GM12878 (cell line): ENCODE measurements around the gene CCNJL. TPM values are rescaled to one million over a fixed set of nuclear protein-coding genes. Genes with fewer than 3 reads are reported as not detected.

ENCODE experiments used
- ATAC-seq: fragments of 200-7000 bp; cut with Tn5 transposase; 3 replicates; pipeline ENCODE4 v1.9.1; 2020; ENCODE audit warnings: mild to moderate bottlenecking, moderate library complexity
- Bru-seq: library from RNA; stranded (reverse); fragments of 400-500 nt; gene quantifications from one replicate; lab custom pipeline; 2021; lab: Mats Ljungman, UMichigan
- BruChase-seq, 2 experiments: library from RNA; stranded (reverse); fragments of 400-500 nt; gene quantifications; one replicate each; lab custom pipeline; 2021; lab: Mats Ljungman, UMichigan
- BruUV-seq: library from RNA; stranded (reverse); fragments of 400-500 nt; replicated peaks from 2 replicates; lab custom pipeline; 2021; lab: Mats Ljungman, UMichigan
- CTCF ChIA-PET: fragments of 300-600 bp; sonication (Branson Sonifier 250); formaldehyde crosslinking; extraction: SDS; loops from one replicate; lab custom pipeline; 2021; ENCODE audit warnings: inconsistent platforms; lab: Yijun Ruan, JAX
- POLR2A ChIA-PET: fragments of 350-600 bp; formaldehyde crosslinking; extraction: SDS; loops from one replicate; lab custom pipeline; 2021; ENCODE audit warnings: inconsistent platforms; lab: Charles Lee
- RAD21 ChIA-PET: fragments of 300-600 bp; sonication (Branson Sonifier 250); formaldehyde crosslinking; loops from one replicate; lab custom pipeline; 2023; ENCODE audit warnings: antibody characterized with exemption; ENCODE audit not compliant: unreplicated experiment; lab: Charles Lee
- SMC1A ChIA-PET: fragments of 300-600 bp; sonication (Branson Sonifier 250); formaldehyde crosslinking; loops from one replicate; lab custom pipeline; 2023; ENCODE audit not compliant: unreplicated experiment, uncharacterized antibody; lab: Charles Lee
- DNase-seq: peaks from one replicate; pipeline ENCODE4 v3.0.0-alpha.2; 2011; ENCODE audit warnings: low read depth, low spot score
- FAIRE-seq: peaks from 3 replicates; lab custom pipeline; 2011; peaks lifted over from hg19 to GRCh38; lab: Jason Lieb, UNC
- H2AFZ ChIP-seq: 2 replicates; pipeline ENCODE4 v1.6.0; 2011; ENCODE audit warnings: low read depth, low read length, control low read depth; ENCODE audit not compliant: control insufficient read depth
- H3K27ac ChIP-seq: 2 replicates; pipeline ENCODE4 v1.5.1; 2011; ENCODE audit warnings: control low read depth; ENCODE audit not compliant: control insufficient read depth, insufficient read depth
- H3K27me3 ChIP-seq, 2 experiments: replicated peaks in 1 of 2; 2 replicates each; pipeline versions ENCODE4 v1.6.0 to v1.6.1; 2011; ENCODE audit warnings: low read length in 1 of 2; ENCODE audit not compliant: control insufficient read depth in 2 of 2, insufficient read depth in 2 of 2
- H3K36me3 ChIP-seq, 2 experiments: 2 replicates each; pipeline ENCODE4 v1.5.1; 2011; ENCODE audit warnings: low read length in 1 of 2; ENCODE audit not compliant: control insufficient read depth in 2 of 2, insufficient read depth in 2 of 2
- H3K4me1 ChIP-seq: 2 replicates; pipeline ENCODE4 v1.6.1; 2011; ENCODE audit warnings: mild to moderate bottlenecking, low read length, moderate library complexity, mixed read lengths; ENCODE audit not compliant: control insufficient read depth, insufficient read depth
- H3K4me2 ChIP-seq: 2 replicates; pipeline ENCODE4 v1.6.0; 2011; ENCODE audit warnings: control low read depth; ENCODE audit not compliant: control insufficient read depth, insufficient read depth
- H3K4me3 ChIP-seq: fragments of 200-600 bp; sonication (generic); 2 replicates; pipeline ENCODE4 v1.5.1; 2016
- H3K79me2 ChIP-seq: 2 replicates; pipeline ENCODE4 v1.6.0; 2011; ENCODE audit warnings: low read length; ENCODE audit not compliant: control insufficient read depth, insufficient read depth
- H3K9ac ChIP-seq: 2 replicates; pipeline ENCODE4 v1.8.0; 2011; ENCODE audit warnings: low read length, control low read depth, mixed read lengths; ENCODE audit not compliant: control insufficient read depth, insufficient read depth
- H3K9me3 ChIP-seq: replicated peaks from 3 replicates; pipeline ENCODE4 v1.5.1; 2011; ENCODE audit warnings: mild to moderate bottlenecking, low read length; ENCODE audit not compliant: control insufficient read depth, insufficient read depth
- H4K20me1 ChIP-seq: 2 replicates; pipeline ENCODE4 v1.6.0; 2011; ENCODE audit not compliant: control insufficient read depth, insufficient read depth
- BHLHE40 ChIP-seq, 2 experiments: fragments of 450-650 bp in 1 of 2; IDR thresholded peaks; 2 replicates each; pipeline ENCODE4 v1.6.1; 2011 to 2017; ENCODE audit warnings: low read depth in 2 of 2, borderline replicate concordance in 1 of 2, improper control_type of control experiment in 1 of 2, low read length in 1 of 2, mild to moderate bottlenecking in 1 of 2
- CBFB ChIP-seq: IDR thresholded peaks from 2 replicates; pipeline ENCODE4 v1.6.1; 2016; ENCODE audit warnings: antibody characterized with exemption, low read depth
- DPF2 ChIP-seq: fragments of 450-650 bp; IDR thresholded peaks from 2 replicates; pipeline ENCODE4 v1.6.1; 2017; ENCODE audit warnings: mild to moderate bottlenecking
- HDAC6 ChIP-seq: fragments of 200-600 bp; sonication (generic); IDR thresholded peaks from one replicate; pipeline ENCODE4 v1.8.0; 2017; ENCODE audit warnings: antibody characterized with exemption; ENCODE audit not compliant: unreplicated experiment
- IKZF1 ChIP-seq: fragments of 450-650 bp; conservative IDR thresholded peaks from 2 replicates; pipeline ENCODE4 v1.6.1; 2017; ENCODE audit warnings: antibody characterized with exemption, mild to moderate bottlenecking
- LARP7 ChIP-seq: fragments of 450-650 bp; IDR thresholded peaks from 2 replicates; pipeline ENCODE4 v1.6.1; 2017; ENCODE audit warnings: mild to moderate bottlenecking
- NFXL1 ChIP-seq: fragments of 450-650 bp; IDR thresholded peaks from 2 replicates; pipeline ENCODE4 v1.6.1; 2017; ENCODE audit warnings: antibody characterized with exemption, mild to moderate bottlenecking, borderline replicate concordance
- NR2F1 ChIP-seq: fragments of 450-650 bp; conservative IDR thresholded peaks from 2 replicates; pipeline ENCODE4 v1.6.1; 2017; ENCODE audit warnings: mild to moderate bottlenecking
- SPI1 ChIP-seq: IDR thresholded peaks from 2 replicates; pipeline ENCODE4 v1.6.1; 2011; ENCODE audit warnings: low read depth, mild to moderate bottlenecking, low read length, moderate library complexity, borderline replicate concordance; ENCODE audit not compliant: insufficient read depth
- SUZ12 ChIP-seq: fragments of 200-600 bp; sonication (generic); IDR thresholded peaks from one replicate; pipeline ENCODE4 v1.6.1; 2018; ENCODE audit warnings: antibody characterized with exemption, mild to moderate bottlenecking; ENCODE audit not compliant: unreplicated experiment
- ZSCAN29 ChIP-seq: fragments of 450-650 bp; IDR thresholded peaks from 2 replicates; pipeline ENCODE4 v1.6.1; 2017; ENCODE audit warnings: mild to moderate bottlenecking, moderate library complexity
- WGBS: methylation state at CpG from one replicate; pipeline ENCODE4 v1.1.6; 2016; ENCODE audit warnings: low lambda C conversion rate; ENCODE audit not compliant: insufficient replicate concordance, insufficient coverage; ENCODE audit errors: missing lambda C conversion rate; 5-methylcytosine and 5-hydroxymethylcytosine counted together
- in situ Hi-C: fragments of 300-500 bp; cut with MboI; formaldehyde crosslinking; loops from 9 replicates; pipeline ENCODE4 v1.14.3; 2018; ENCODE audit warnings: mixed read lengths
- intact Hi-C: fragments of 100-400 bp; cut with micrococcal nuclease; formaldehyde crosslinking; loops from one replicate; pipeline ENCODE4 v1.14.2; 2022; ENCODE audit not compliant: unreplicated experiment
- long read RNA-seq, 2 experiments: library from polyadenylated mRNA; unstranded; transcript quantifications; one replicate each; pipeline ENCODE4 v2.0.0, GENCODE V29; 2019 to 2020
- polyA minus RNA-seq, 3 experiments: library from RNA; depleted of rRNA, polyadenylated mRNA; stranded (reverse); fragments of >200 nt; gene quantifications; 2 replicates each; pipeline ENCODE4 v1.2.3, GENCODE V29; 2011
- polyA plus RNA-seq, 11 experiments: library from polyadenylated mRNA; depleted of rRNA in 4 of 11; unstranded in 6 of 11; stranded (reverse) in 5 of 11; fragments of >200 nt; fragmentation: Nextera tagmentation in 4 of 11; fragmentation: Illumina TruSeq in 1 of 11; extraction: Ambion mirVana in 4 of 11; extraction: Trizol in 1 of 11; gene quantifications; 1 replicate in 1 of 11; 2 replicates in 10 of 11; pipeline versions ENCODE4 v1.2.1 to v1.2.3, GENCODE V29; 2011 to 2016; ENCODE audit warnings: inconsistent platforms in 2 of 11, missing spikeins in 2 of 11, low read depth in 1 of 11
- total RNA-seq, 4 experiments: library from RNA; depleted of rRNA in 3 of 4; stranded (reverse); fragments of >200 nt in 3 of 4; fragmentation: Illumina TruSeq in 1 of 4; extraction: Trizol in 1 of 4; gene quantifications; 2 replicates each; pipeline versions ENCODE4 v1.2.1 to v1.2.3, GENCODE V29; 2013 to 2021
- TF ChIP-seq, protein P1 (sequence below), 3 experiments: IDR thresholded peaks in 2 of 3; conservative IDR thresholded peaks in 1 of 3; 2 replicates each; pipeline ENCODE4 v1.5.1; 2011; ENCODE audit warnings: low read depth in 3 of 3, low read length in 3 of 3, mild to moderate bottlenecking in 3 of 3, control low read depth in 2 of 3, moderate library complexity in 2 of 3, inconsistent platforms in 1 of 3, mixed read lengths in 1 of 3; ENCODE audit not compliant: control insufficient read depth in 2 of 3, insufficient read depth in 1 of 3; ENCODE audit errors: extremely low read depth in 1 of 3

CCNJL gene, protein sequence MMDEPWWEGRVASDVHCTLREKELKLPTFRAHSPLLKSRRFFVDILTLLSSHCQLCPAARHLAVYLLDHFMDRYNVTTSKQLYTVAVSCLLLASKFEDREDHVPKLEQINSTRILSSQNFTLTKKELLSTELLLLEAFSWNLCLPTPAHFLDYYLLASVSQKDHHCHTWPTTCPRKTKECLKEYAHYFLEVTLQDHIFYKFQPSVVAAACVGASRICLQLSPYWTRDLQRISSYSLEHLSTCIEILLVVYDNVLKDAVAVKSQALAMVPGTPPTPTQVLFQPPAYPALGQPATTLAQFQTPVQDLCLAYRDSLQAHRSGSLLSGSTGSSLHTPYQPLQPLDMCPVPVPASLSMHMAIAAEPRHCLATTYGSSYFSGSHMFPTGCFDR
- total RNA-seq (2013; cell fraction: nucleolus; rRNA removed) = 0.19 TPM in 1 of 2 replicates, not detected in the other
- not detected in 2 replicates for total RNA-seq (2014; rRNA removed)
- not detected in 2 replicates for total RNA-seq (2014; rRNA removed; fragmentation: Illumina TruSeq; extraction: Trizol)
- total RNA-seq (2021) = 0.08 and 0.10 TPM in 2 replicates
- polyA plus RNA-seq (2011; ENCODE audit: low read depth) = 0.08 TPM
- 0.19 and 0.20 TPM in 2 replicates for polyA plus RNA-seq (2011; rRNA removed)
- 0.22 and 0.47 TPM in 2 replicates for polyA plus RNA-seq (2011; cell fraction: cytosol; rRNA removed)
- 0.29 and 0.49 TPM in 2 replicates for polyA plus RNA-seq (2011; cell fraction: nucleus; rRNA removed)
- polyA plus RNA-seq (2012) = 0.11 TPM in 1 of 2 replicates, not detected in the other
- polyA plus RNA-seq (2014; fragmentation: Illumina TruSeq; extraction: Trizol) = not detected in 2 replicates
- not detected for polyA plus RNA-seq (2014; fragmentation: Nextera tagmentation; extraction: Ambion mirVana)
- not detected in 2 replicates for polyA plus RNA-seq (2014; rRNA removed)
- polyA plus RNA-seq (2016; fragmentation: Nextera tagmentation; extraction: Ambion mirVana) = under 1 TPM in 1 of 2 experiments, not detected in 1; 0.09 TPM
- polyA minus RNA-seq (2011; rRNA and poly(A)+ RNA removed) = 0.29 and 0.41 TPM in 2 replicates
- not detected in 2 replicates for polyA minus RNA-seq (2011; cell fraction: cytosol; rRNA and poly(A)+ RNA removed)
- polyA minus RNA-seq (2011; cell fraction: nucleus; rRNA and poly(A)+ RNA removed) = 0.24 and 0.38 TPM in 2 replicates
- Bru-seq, nascent RNA = percentile 30 among the genes with signal in this experiment
- BruChase-seq, experiment 1, labeled RNA remaining after a 6-hour chase = percentile 20 among the genes with signal in this experiment
- BruChase-seq, experiment 2, labeled RNA remaining after a 2-hour chase = percentile 19 among the genes with signal in this experiment
- long read RNA-seq, experiment 1 = 0 reads
- long read RNA-seq, experiment 2 = 0 reads

- H3K27me3 ChIP-seq = peaks cover 8 to 16% of the 10 kb centered on the region in 2 experiments
- TF ChIP-seq SPI1 (no peak), DPF2 (peak; percentile 51; the same call in 1 of the 2 replicates), HDAC6 (peak; percentile 83), SUZ12 (peak; percentile 62), NR2F1 (0 out of 2 replicates have a peak, but pooled peaks have one; percentile 12), CBFB (no peak), BHLHE40 (IDR thresholded peaks at IDR 0.05; ENCODE audit: borderline replicate concordance in 1 of 2, low read depth in 2 of 2, low read length in 1 of 2) (peak; percentile 18 to 81; a peak in 3 of 4 replicates), LARP7 (0 out of 2 replicates have a peak, but pooled peaks have one; percentile 29), NFXL1 (0 out of 2 replicates have a peak, but pooled peaks have one; percentile 35), IKZF1 (peak; percentile 84), ZSCAN29 (no peak)
- TF ChIP-seq, protein P1, sequence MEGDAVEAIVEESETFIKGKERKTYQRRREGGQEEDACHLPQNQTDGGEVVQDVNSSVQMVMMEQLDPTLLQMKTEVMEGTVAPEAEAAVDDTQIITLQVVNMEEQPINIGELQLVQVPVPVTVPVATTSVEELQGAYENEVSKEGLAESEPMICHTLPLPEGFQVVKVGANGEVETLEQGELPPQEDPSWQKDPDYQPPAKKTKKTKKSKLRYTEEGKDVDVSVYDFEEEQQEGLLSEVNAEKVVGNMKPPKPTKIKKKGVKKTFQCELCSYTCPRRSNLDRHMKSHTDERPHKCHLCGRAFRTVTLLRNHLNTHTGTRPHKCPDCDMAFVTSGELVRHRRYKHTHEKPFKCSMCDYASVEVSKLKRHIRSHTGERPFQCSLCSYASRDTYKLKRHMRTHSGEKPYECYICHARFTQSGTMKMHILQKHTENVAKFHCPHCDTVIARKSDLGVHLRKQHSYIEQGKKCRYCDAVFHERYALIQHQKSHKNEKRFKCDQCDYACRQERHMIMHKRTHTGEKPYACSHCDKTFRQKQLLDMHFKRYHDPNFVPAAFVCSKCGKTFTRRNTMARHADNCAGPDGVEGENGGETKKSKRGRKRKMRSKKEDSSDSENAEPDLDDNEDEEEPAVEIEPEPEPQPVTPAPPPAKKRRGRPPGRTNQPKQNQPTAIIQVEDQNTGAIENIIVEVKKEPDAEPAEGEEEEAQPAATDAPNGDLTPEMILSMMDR (IDR thresholded peaks at IDR 0.05 in 2 of 3, conservative IDR thresholded peaks at IDR 0.05 in 1 of 3; ENCODE audit: control insufficient read depth in 2 of 3, extremely low read depth in 1 of 3, insufficient read depth in 1 of 3, low read depth in 3 of 3, low read length in 3 of 3) = no peak
- no peaks in the 10 kb centered on the region; the same call in 2 of the 3 replicates for H3K9me3 ChIP-seq
- peak within 1 kb of the TSS; percentile 61 for H3K4me3 ChIP-seq
- FAIRE-seq (no peak), ATAC-seq (peak; percentile 46), DNase-seq (no peak)
- H3K27ac ChIP-seq = no peak within 1 kb of the TSS
- H4K20me1 ChIP-seq = no peaks in the 10 kb centered on the region
- ChIA-PET SMC1A (interaction anchor here (1.7 kb wide), 1 partner anchor 12 kb away, joined by 4 read pairs; no protein-coding TSS in a partner anchor), RAD21 (no interaction called here), POLR2A (no interaction called here), CTCF (no interaction called here)
- no peaks in the 10 kb centered on the region for H3K4me1 ChIP-seq
- in situ Hi-C loops = no loop called here
- intact Hi-C loops = no loop called here
- WGBS = 5% methylated on average over 51 of the region's 84 CpGs
- no peak within 1 kb of the TSS for H3K9ac ChIP-seq
- peak within 1 kb of the TSS; percentile 89 for H3K4me2 ChIP-seq
- H3K79me2 ChIP-seq = no peaks in the 10 kb centered on the region
- H3K36me3 ChIP-seq = no peaks in the 10 kb centered on the region
- no TSS peak for BruUV-seq
- H2AFZ ChIP-seq = peak within 1 kb of the TSS; percentile 71
Measured at GRCh38 chr5:160312134-160312959, at the start of gene CCNJL. CCNJL (minus strand) TSS chr5:160312564; CDS start chr5:160311923, 641 bp downstream.
